HEK293 (cell line): Measurements from ENCODE around the gene IDI1.

Source experiments
- CTCF ChIP-seq: fragments of 450-650 bp; formaldehyde crosslinking; IDR thresholded peaks from 2 replicates; pipeline ENCODE4 v1.5.1; 2016; ENCODE audit warnings: missing biosample characterization, missing genetic modification characterization
- PBX3 ChIP-seq: sonication (generic); formaldehyde crosslinking; IDR thresholded peaks from 2 replicates; pipeline ENCODE4 v1.8.1; 2022; ENCODE audit warnings: mild to moderate bottlenecking, moderate library complexity, missing genetic modification reagents
- REST ChIP-seq: fragments of 450-650 bp; formaldehyde crosslinking; IDR thresholded peaks from 2 replicates; pipeline ENCODE4 v1.5.1; 2016; ENCODE audit warnings: missing biosample characterization, missing genetic modification characterization
- SETDB1 ChIP-seq: IDR thresholded peaks from one replicate; pipeline ENCODE4 v1.6.1; 2017; ENCODE audit warnings: mild to moderate bottlenecking, low read length, moderate library complexity, mixed read lengths; ENCODE audit not compliant: insufficient read length
- ZBTB44 ChIP-seq: fragments of 450-650 bp; IDR thresholded peaks from 2 replicates; pipeline ENCODE4 v1.5.1; 2018; ENCODE audit warnings: missing biosample characterization, mild to moderate bottlenecking, missing genetic modification characterization
- ZNF121 ChIP-seq: fragments of 450-650 bp; formaldehyde crosslinking; IDR thresholded peaks from 2 replicates; pipeline ENCODE4 v1.5.1; 2016; ENCODE audit warnings: missing biosample characterization, missing genetic modification characterization
- ZNF561 ChIP-seq: fragments of 450-650 bp; IDR thresholded peaks from 2 replicates; pipeline ENCODE4 v1.5.1; 2018; ENCODE audit warnings: missing biosample characterization, missing genetic modification characterization, borderline replicate concordance

GRCh38 chr10:1015688-1016087 lies 33.2 kb downstream of the IDI1 start:
- no peak for TF ChIP-seq SETDB1
- no peak for TF ChIP-seq CTCF (tag by site-specific recombination)
- TF ChIP-seq PBX3 (CRISPR knock-in tag), result no peak
- no peak for TF ChIP-seq ZBTB44 (tag by site-specific recombination)
- TF ChIP-seq ZNF121 (tag by site-specific recombination), result no peak
- no peak for TF ChIP-seq ZNF561 (tag by site-specific recombination)
- TF ChIP-seq REST (tag by site-specific recombination), result no peak
